ENCODE measurements around the gene MLXIP. TPM values are rescaled to one million over a fixed set of nuclear protein-coding genes. Genes with fewer than 3 reads are reported as not detected.

The MLXIP gene
- total and polyA plus RNA-seq, 2 donors (not counting 3 experiments of a cell fraction or from before 2014, with no cell fraction given), result 22.0 to 72.5 TPM

DNA sequence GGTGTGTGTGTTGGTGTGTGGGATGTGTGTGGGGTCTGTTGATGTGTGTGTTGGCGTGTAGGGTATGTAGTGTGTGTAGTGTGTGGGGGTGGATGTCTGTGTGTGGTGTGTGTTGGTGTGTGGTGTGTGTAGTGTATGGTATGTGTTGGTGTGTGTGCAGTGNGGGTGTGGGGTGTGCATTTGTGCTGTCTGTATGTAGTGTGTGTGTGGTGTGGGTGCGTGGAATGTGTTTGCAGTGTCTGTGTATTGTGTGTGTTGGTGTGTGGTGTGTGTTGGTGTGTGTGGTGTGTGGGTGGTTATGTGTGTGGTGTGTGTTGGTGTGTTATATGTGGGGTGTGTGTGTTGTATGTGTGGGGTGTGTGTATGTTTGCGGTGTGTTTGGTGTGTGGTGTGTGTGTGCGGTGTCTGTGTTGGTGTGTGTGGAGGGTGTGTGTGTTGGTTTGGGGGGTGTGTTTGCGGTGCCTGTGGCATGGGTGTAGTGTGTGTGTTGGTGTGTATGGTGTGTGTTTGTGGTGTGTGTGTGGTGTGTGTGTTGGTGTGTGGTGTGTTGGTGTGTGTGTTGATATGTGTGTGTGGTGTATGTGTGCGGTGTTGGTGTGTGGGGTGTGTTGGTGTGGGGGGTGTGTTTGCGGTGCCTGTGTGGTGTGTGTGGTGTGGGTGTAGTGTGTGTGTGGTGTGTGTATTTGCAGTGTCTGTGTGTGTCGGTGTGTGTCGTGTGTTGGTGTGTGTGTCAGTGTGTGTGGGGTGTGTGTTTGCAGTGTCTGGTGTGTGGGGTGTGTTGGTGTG, 14.7 kb downstream of the MLXIP start:
- ChIA-PET POLR2A (no interaction called here), CTCF (no interaction called here)
- H3K4me3 ChIP-seq (replicated peaks in 1 of 3; ENCODE audit: insufficient read depth in 1 of 3, low read depth in 1 of 3, low read length in 3 of 3), result no peak overlapping the region
- H3K36me3 ChIP-seq (ENCODE audit: control insufficient read depth in 2 of 2, extremely low read depth in 1 of 2, insufficient read depth in 2 of 2, low read length in 2 of 2), result no peaks in the 10 kb centered on the region
- peaks cover 74% of the 10 kb centered on the region for H3K79me2 ChIP-seq (ENCODE audit: control insufficient read depth, insufficient read depth, low read length)
- peaks cover 30% of the 10 kb centered on the region for H3K4me1 ChIP-seq (ENCODE audit: control insufficient read depth, extremely low read depth, insufficient read depth, low read length)
- FAIRE-seq (no peak), DNase-seq (ENCODE audit: low read depth, low spot score) (no peak)
- no peak overlapping the region for H3K27ac ChIP-seq (ENCODE audit: insufficient read depth, low read depth, low read length)
- TF ChIP-seq POLR2A (IDR thresholded peaks at IDR 0.05; ENCODE audit: low read depth, low read length), result no peak
- H4K20me1 ChIP-seq (replicated peaks; ENCODE audit: control insufficient read depth, extremely low read depth, insufficient read depth, low read length), result no peaks in the 10 kb centered on the region
- intact Hi-C loops (cut with micrococcal nuclease) (no loop called here), dilution Hi-C loops (cut with MboI; ENCODE audit: extremely low pct_ligation_motif_present, low sequenced_read_pairs) (no loop called here)
- H3K9ac ChIP-seq (replicated peaks; ENCODE audit: extremely low read depth, insufficient read depth, low read length), result no peak overlapping the region
- no peaks in the 10 kb centered on the region for H3K9me3 ChIP-seq (replicated peaks; ENCODE audit: control insufficient read depth, insufficient read depth, low read length)
- BruUV-seq (replicated peaks), result no TSS peak
- H3K27me3 ChIP-seq (ENCODE audit: control insufficient read depth in 2 of 2, insufficient read depth in 2 of 2, low read length in 2 of 2), result no peaks in the 10 kb centered on the region
- H3K9me1 ChIP-seq (replicated peaks; ENCODE audit: control insufficient read depth, extremely low read depth, insufficient read depth, low read length), result no peaks in the 10 kb centered on the region
- no peak overlapping the region for H2AFZ ChIP-seq (ENCODE audit: low read depth, low read length)
- H3K4me2 ChIP-seq (ENCODE audit: insufficient read depth, low read length), result no peak overlapping the region

DNA sequence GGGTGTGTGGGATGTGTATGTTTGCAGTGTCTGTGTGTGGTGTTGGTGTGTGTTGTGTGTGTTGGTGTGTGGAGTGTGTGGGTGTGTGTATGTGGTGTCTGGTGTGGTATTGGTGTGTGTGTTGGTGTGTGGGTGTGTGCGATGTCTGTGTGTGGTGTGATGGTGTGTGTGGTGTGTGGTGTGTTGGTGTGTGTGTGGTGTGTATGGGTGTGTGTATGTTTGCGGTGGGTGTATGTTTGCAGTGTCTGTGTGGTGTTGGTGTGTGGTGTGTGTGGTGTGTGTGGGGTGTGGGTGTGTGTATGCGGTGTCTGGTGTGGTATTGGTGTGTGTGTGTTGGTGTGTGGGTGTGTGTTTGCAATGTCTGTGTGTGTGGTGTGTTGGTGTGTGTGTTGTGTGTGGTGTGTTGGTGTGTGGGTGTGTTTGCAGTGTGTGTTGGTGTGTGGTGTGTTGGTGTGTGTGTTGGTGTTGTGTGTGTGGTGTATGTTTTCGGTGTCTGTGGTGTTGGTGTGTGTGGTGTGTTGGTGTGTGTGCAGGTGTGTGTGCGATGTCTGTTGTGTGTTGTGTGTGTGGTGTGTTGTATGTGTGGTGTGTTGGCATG, 15.7 kb downstream of the MLXIP start:
- Histone ChIP-seq H2AFZ (ENCODE audit: low read depth, low read length) (no peak overlapping the region), H3K27ac (ENCODE audit: insufficient read depth, low read depth, low read length) (no peak overlapping the region), H3K9me1 (replicated peaks; ENCODE audit: control insufficient read depth, extremely low read depth, insufficient read depth, low read length) (no peaks in the 10 kb centered on the region), H3K27me3 (ENCODE audit: control insufficient read depth in 2 of 2, insufficient read depth in 2 of 2, low read length in 2 of 2) (no peaks in the 10 kb centered on the region), H4K20me1 (replicated peaks; ENCODE audit: control insufficient read depth, extremely low read depth, insufficient read depth, low read length) (no peaks in the 10 kb centered on the region), H3K36me3 (ENCODE audit: control insufficient read depth in 2 of 2, extremely low read depth in 1 of 2, insufficient read depth in 2 of 2, low read length in 2 of 2) (no peaks in the 10 kb centered on the region), H3K9me3 (replicated peaks; ENCODE audit: control insufficient read depth, insufficient read depth, low read length) (no peaks in the 10 kb centered on the region), H3K4me3 (replicated peaks in 1 of 3; ENCODE audit: insufficient read depth in 1 of 3, low read depth in 1 of 3, low read length in 3 of 3) (no peak overlapping the region), H3K9ac (replicated peaks; ENCODE audit: extremely low read depth, insufficient read depth, low read length) (no peak overlapping the region), H3K79me2 (ENCODE audit: control insufficient read depth, insufficient read depth, low read length) (peaks cover 77% of the 10 kb centered on the region), H3K4me2 (ENCODE audit: insufficient read depth, low read length) (no peak overlapping the region), H3K4me1 (ENCODE audit: control insufficient read depth, extremely low read depth, insufficient read depth, low read length) (peaks cover 30% of the 10 kb centered on the region)
- DNase-seq (ENCODE audit: low read depth, low spot score) (no peak), FAIRE-seq (no peak)
- CTCF ChIA-PET, result no interaction called here
- dilution Hi-C loops (cut with MboI; ENCODE audit: extremely low pct_ligation_motif_present, low sequenced_read_pairs), result no loop called here
- no peak for TF ChIP-seq POLR2AphosphoS5 (IDR thresholded peaks at IDR 0.05; ENCODE audit: insufficient read depth, low read depth, low read length)
- TF ChIP-seq FOS (IDR thresholded peaks at IDR 0.05; ENCODE audit: borderline replicate concordance, insufficient read depth, low read length), result no peak
- TF ChIP-seq, protein P1, sequence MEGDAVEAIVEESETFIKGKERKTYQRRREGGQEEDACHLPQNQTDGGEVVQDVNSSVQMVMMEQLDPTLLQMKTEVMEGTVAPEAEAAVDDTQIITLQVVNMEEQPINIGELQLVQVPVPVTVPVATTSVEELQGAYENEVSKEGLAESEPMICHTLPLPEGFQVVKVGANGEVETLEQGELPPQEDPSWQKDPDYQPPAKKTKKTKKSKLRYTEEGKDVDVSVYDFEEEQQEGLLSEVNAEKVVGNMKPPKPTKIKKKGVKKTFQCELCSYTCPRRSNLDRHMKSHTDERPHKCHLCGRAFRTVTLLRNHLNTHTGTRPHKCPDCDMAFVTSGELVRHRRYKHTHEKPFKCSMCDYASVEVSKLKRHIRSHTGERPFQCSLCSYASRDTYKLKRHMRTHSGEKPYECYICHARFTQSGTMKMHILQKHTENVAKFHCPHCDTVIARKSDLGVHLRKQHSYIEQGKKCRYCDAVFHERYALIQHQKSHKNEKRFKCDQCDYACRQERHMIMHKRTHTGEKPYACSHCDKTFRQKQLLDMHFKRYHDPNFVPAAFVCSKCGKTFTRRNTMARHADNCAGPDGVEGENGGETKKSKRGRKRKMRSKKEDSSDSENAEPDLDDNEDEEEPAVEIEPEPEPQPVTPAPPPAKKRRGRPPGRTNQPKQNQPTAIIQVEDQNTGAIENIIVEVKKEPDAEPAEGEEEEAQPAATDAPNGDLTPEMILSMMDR (IDR thresholded peaks at IDR 0.05; ENCODE audit: extremely low read depth in 1 of 2, insufficient read depth in 1 of 2, low read depth in 1 of 2, low read length in 2 of 2), result no peak
- no peak for TF ChIP-seq JUN (IDR thresholded peaks at IDR 0.05; ENCODE audit: borderline replicate concordance, insufficient read depth, insufficient read length, low read depth)
- no peak for TF ChIP-seq EZH2 (IDR thresholded peaks at IDR 0.05; ENCODE audit: borderline replicate concordance, low read depth, low read length, severe bottlenecking)
- TF ChIP-seq POLR2A (IDR thresholded peaks at IDR 0.05; ENCODE audit: low read depth, low read length), result no peak
- TF ChIP-seq GATA2 (IDR thresholded peaks at IDR 0.05; ENCODE audit: insufficient read depth, insufficient read length, low read depth, low read length), result no peak
- BruUV-seq (replicated peaks), result no TSS peak
- POLR2A ChIA-PET, result no interaction called here
- intact Hi-C loops (cut with micrococcal nuclease), result no loop called here

Data from endothelial cell of umbilical vein (primary cell).